GM23248 (cell line): ENCODE measurements around the gene TGFBI.

Source experiments
- EZH2 ChIP-seq: fragments of 200-600 bp; sonication (generic); IDR thresholded peaks from 2 replicates; pipeline ENCODE4 v1.6.1; 2018; ENCODE audit warnings: antibody characterized with exemption, mild to moderate bottlenecking; ENCODE audit not compliant: insufficient read depth, poor library complexity, severe bottlenecking
- EZH2phosphoT487 ChIP-seq: fragments of 200-600 bp; sonication (generic); IDR thresholded peaks from 2 replicates; pipeline ENCODE4 v1.6.1; 2018; ENCODE audit warnings: antibody characterized with exemption, moderate library complexity, mild to moderate bottlenecking, low read depth; ENCODE audit not compliant: insufficient read depth

DNA sequence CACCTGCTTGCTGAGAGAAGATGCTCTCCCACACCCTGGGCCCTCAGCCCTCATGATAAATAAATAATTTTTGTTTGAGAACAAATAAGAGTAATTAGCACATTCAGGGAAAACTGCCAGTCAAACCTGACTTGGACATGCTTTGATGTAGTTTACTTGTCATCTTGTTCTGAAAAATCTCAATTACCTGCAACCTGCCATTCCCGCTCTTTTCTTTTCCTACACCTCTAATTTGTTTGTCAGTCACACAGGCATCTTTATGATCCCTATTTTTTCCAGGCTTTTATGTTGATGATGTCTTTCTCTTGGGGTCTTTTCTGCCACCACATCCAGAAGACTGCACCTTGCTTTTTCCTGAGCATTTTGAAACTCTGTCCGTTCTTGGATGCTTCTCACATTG, 28.6 kb upstream of the TGFBI start:
- TF ChIP-seq EZH2 (no peak), EZH2phosphoT487 (no peak)
